GM03348 (cell line): Measurements from ENCODE around the gene CTNNA3.
"Not testable (repeated sequence)": the region's sequence is repeated elsewhere in the genome, so short reads cannot be mapped to it uniquely, and the experiment has no call there.

Experiments used
- DNase-seq: peaks from one replicate; pipeline ENCODE4 v3.0.0; 2012; ENCODE audit warnings: low spot score

CTNNA3 gene

GRCh38 chr10:67696029-67696428, at the start of gene CTNNA3:
Gene CTNNA3, minus strand, starts transcription at chr10:67696195.
- no peak for DNase-seq

GRCh38 chr10:67735430-67735829, 39.4 kb upstream of the CTNNA3 start:
- no peak for DNase-seq

- DNase-seq = no peak
Observed at GRCh38 chr10:67733511-67733910, 37.5 kb upstream of the CTNNA3 start.

GRCh38 chr10:67725567-67725966, 29.6 kb upstream of the CTNNA3 start:
- DNase-seq = no peak

GRCh38 chr10:67723601-67724000, 27.6 kb upstream of the CTNNA3 start:
- no peak for DNase-seq

DNA sequence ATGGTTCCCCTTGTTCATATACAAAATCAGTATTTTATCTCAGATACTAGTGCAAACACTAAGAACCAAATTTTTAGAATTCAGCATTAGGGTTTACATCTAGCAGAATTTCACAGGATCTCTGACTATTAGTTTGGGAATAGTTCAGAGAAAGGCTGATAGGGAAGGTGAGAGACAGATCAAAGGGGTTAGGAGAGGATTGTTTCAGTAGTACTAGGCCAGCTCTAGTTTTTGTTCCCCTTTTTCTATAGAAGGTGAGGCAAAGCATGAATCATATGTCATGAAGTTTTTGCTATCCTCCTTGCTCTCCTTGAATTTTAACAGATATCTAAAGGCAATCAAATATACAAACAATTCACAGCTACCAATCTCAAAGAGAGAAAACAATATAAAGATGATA, 26.1 kb upstream of the CTNNA3 start:
- no peak for DNase-seq

GRCh38 chr10:67716455-67716854, 20.5 kb upstream of the CTNNA3 start:
- not testable (repeated sequence) for DNase-seq

GRCh38 chr10:67705921-67706320, 9.9 kb upstream of the CTNNA3 start:
- no peak for DNase-seq

DNA sequence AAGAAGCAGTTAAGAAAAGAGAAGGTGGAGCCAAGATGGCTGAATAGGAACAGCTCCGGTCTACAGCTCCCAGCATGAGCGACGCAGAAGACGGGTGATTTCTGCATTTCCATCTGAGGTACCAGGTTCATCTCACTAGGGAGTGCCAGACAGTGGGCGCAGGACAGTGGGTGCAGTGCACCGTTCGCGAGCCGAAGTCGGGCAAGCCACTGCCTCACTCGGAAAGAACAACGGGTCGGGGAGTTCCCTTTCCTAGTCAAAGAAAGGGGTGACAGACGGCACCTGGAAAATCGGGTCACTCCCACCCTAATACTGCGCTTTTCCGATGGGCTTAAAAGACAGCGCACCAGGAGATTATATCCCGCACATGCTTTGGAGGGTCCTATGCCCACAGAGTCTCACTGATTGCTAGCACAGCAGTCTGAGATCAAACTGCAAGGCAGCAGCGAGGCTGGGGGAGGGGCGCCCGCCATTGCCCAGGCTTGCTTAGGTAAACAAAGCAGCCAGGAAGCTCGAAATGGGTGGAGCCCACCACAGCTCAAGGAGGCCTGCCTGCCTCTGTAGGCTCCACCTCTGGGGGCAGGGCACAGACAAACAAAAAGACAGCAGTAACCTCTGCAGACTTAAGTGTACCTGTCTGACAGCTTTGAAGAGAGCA, 3.7 kb upstream of the CTNNA3 start:
- DNase-seq = not testable (repeated sequence)

GRCh38 chr10:67698164-67698563, 2.2 kb upstream of the CTNNA3 start:
- DNase-seq = no peak

GRCh38 chr10:67697724-67698131, 1.7 kb upstream of the CTNNA3 start:
- DNase-seq = peak; percentile 58

- DNase-seq = no peak
Observed at GRCh38 chr10:67696679-67697078, 684 bp upstream of the CTNNA3 start.

GRCh38 chr10:67695555-67695954, 440 bp downstream of the CTNNA3 start:
- DNase-seq = no peak

DNA sequence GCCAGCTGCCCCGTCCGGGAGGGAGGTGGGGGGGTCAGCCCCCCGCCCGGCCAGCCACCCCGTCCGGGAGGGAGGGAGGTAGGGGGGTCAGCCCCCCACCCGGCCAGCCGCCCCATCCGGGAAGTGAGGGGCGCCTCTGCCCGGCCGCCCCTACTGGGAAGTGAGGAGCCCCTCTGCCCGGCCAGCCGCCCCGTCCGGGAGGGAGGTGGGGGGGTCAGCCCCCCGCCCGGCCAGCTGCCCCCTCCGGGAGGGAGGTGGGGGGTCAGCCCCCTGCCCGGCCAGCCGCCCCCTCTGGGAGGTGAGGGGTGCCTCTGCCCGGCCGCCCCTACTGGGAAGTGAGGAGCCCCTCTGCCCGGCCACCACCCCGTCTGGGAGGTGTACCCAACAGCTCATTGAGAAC, 4.1 kb downstream of the CTNNA3 start:
- DNase-seq = not testable (repeated sequence)

DNA sequence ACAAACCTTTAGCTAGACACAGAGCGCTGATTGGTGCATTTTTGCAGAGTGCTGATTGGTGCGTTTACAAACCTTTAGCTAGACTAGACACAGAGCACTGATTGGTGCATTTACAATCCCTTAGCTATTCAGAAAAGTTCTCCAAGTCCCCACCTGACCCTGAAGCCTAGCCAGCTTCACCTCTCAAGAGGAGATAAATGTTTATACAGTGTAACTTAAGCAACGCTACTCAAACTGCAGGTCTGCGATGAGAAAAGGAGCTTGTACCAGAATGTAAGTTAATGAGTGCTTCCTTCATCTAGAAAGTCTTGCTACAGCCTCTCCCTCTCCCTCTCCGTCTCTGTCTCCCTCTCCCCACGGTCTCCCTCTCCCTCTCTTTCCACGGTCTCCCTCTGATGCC, 5.5 kb downstream of the CTNNA3 start:
- DNase-seq = not testable (repeated sequence)

GRCh38 chr10:67684140-67684539, 11.9 kb downstream of the CTNNA3 start:
- DNase-seq = not testable (repeated sequence)

DNA sequence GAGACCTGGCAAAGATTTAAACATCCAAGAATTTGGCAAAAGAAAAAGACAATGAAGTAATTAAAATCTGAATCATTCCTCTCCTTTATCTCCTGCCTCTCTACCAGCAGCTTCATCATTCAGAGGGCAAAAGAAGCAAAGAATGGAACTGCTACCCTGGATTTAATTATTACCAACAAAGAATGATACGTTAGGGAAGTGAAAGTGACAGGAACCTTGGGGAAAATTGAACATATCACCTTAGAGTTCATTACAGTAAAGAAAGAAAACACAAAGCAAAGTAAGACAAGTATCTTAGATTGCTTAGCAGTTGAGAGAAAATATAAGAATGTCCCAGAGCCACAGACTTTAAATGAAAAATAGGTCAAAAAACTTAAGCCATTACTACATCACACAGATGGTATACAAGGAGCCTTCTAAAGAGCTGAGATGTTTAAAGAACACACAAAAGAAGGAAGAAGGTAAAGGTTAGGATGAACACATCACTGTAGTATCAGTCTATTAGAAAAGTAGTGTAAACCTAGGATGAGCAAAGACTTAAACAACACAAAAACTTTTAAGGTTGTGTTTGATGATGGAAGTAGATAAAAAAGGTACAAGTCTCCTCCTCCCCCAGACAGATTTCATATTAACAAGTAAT, 17.5 kb downstream of the CTNNA3 start:
- DNase-seq = no peak

- DNase-seq = no peak
Observed at GRCh38 chr10:67676208-67676825, 19.7 kb downstream of the CTNNA3 start.

DNA sequence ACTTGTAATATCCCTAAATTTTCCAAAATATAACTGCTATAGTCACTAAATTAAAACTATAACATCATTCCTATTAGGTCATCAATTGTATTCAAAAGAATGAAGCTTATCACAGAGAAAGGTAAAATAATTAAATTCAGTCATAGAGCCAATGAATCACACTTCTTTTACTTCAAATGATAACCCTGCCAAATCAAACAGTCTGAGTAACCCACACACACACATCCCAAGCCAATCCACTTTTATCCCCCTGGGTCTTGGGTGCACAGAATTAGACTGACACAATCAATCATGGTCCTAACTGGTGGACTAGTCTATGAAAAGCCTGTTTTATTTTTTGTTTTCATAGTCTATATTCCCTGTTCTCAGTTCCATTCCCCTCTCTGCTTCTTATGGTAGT, 25.6 kb downstream of the CTNNA3 start:
- no peak for DNase-seq

GRCh38 chr10:67669978-67670377, 26.0 kb downstream of the CTNNA3 start:
- no peak for DNase-seq

- DNase-seq = no peak
Observed at GRCh38 chr10:67668448-67668847, 27.5 kb downstream of the CTNNA3 start.

DNA sequence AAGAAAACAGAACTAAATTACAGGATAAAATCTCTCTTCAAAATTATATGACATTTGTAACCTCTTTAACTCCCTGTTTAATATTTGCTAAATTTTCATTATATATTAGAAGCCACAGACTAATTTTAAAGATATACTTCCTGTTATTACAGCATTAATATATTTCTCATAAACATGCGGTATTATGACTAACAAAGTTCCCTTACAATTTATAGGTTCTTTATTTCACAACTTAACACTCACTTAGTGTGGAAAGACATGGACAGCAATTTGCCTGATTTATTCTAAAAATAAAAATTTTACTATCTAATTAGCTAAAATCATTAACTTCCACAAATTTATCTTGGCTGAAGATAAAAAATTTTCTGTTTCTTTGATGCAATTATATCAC, 29.0 kb downstream of the CTNNA3 start:
- no peak for DNase-seq

DNA sequence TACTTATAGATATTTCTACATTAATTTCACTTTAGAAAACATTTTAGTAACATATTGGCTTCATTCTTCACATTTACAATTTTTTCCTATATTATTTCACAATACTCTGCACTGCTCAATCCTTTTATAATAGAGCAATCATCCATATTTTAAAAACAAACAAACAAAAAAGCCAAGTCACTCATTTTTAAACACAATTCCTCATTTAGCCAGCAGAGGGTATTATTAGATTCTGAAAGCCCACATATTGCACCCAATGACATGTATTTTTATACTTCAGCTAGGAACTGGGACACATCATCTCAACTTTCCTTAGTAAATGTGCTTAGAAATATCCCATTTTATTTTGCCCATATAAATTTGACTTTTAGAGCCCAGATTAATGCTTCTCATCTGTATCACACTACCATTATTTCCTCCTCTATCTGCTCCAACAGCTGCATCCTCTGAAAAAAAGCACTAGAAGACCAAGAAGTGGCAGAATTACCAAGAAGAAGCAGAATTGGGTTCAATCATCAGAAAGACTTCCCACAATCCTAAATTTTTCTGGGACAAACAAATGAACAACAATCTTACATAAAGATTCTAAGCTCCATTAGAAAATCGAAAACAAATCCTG, 29.5 kb downstream of the CTNNA3 start:
- peak; percentile 33 for DNase-seq
